HEK293 (cell line): ENCODE measurements around the gene C1orf226.

Experiments
- CTCF ChIA-PET: fragments of 350-600 bp; formaldehyde crosslinking; extraction: SDS; loops from one replicate; lab custom pipeline; 2021; ENCODE audit warnings: antibody characterized with exemption; lab: Yijun Ruan, JAX
- POLR2A ChIA-PET: fragments of 300-600 bp; formaldehyde crosslinking; extraction: SDS; loops from one replicate; lab custom pipeline; 2020; ENCODE audit warnings: antibody characterized with exemption, inconsistent platforms; lab: Yijun Ruan, JAX
- H3K27ac ChIP-seq: fragments of 200-500 bp; sonication (Bioruptor generic); 2 replicates; pipeline ENCODE4 v1.5.1; 2014; ENCODE audit warnings: low read depth, low read length, control low read depth, inconsistent platforms; ENCODE audit errors: extremely low read depth
- H3K36me3 ChIP-seq, 2 experiments: fragments of 200-500 bp in 1 of 2; sonication (Bioruptor generic) in 1 of 2; 1 replicate in 1 of 2; 2 replicates in 1 of 2; pipeline ENCODE4 v1.5.1; 2014 to 2017; ENCODE audit warnings: inconsistent platforms in 2 of 2, low read length in 2 of 2; ENCODE audit not compliant: control insufficient read depth in 2 of 2, insufficient read depth in 1 of 2
- H3K4me1 ChIP-seq: fragments of 200-500 bp; sonication (Bioruptor generic); 2 replicates; pipeline ENCODE4 v1.5.1; 2014; ENCODE audit warnings: mild to moderate bottlenecking, low read length, inconsistent platforms; ENCODE audit not compliant: control insufficient read depth, insufficient read depth
- H3K4me3 ChIP-seq: 2 replicates; pipeline ENCODE4 v1.5.1; 2011; ENCODE audit warnings: low read depth, mild to moderate bottlenecking, control low read depth, low read length, moderate library complexity
- H3K9me3 ChIP-seq: fragments of 200-500 bp; sonication (Bioruptor generic); 2 replicates; pipeline ENCODE4 v1.5.1; 2014; ENCODE audit warnings: low read depth, low read length, inconsistent platforms; ENCODE audit not compliant: control insufficient read depth, insufficient read depth
- HOXC10 ChIP-seq: sonication (generic); formaldehyde crosslinking; IDR thresholded peaks from 2 replicates; pipeline ENCODE4 v1.8.1; 2023; ENCODE audit warnings: mild to moderate bottlenecking, missing genetic modification reagents
- INSM2 ChIP-seq: fragments of 450-650 bp; formaldehyde crosslinking; IDR thresholded peaks from 2 replicates; pipeline ENCODE4 v1.5.1; 2016; ENCODE audit warnings: missing biosample characterization, missing genetic modification characterization
- KLF16 ChIP-seq: fragments of 450-650 bp; formaldehyde crosslinking; IDR thresholded peaks from 2 replicates; pipeline ENCODE4 v1.5.1; 2017; ENCODE audit warnings: missing biosample characterization, missing genetic modification characterization
- MEIS1 ChIP-seq: sonication (generic); formaldehyde crosslinking; IDR thresholded peaks from 2 replicates; pipeline ENCODE4 v1.8.1; 2022; ENCODE audit warnings: missing genetic modification reagents, mild to moderate bottlenecking, borderline replicate concordance
- PRDM10 ChIP-seq: fragments of 450-650 bp; formaldehyde crosslinking; IDR thresholded peaks from 2 replicates; pipeline ENCODE4 v1.5.1; 2016; ENCODE audit warnings: missing biosample characterization, missing genetic modification characterization
- RBAK ChIP-seq: fragments of 450-650 bp; formaldehyde crosslinking; IDR thresholded peaks from 2 replicates; pipeline ENCODE4 v1.5.1; 2016; ENCODE audit warnings: missing biosample characterization, missing genetic modification characterization
- SCRT1 ChIP-seq: fragments of 450-650 bp; formaldehyde crosslinking; IDR thresholded peaks from 2 replicates; pipeline ENCODE4 v1.5.1; 2016; ENCODE audit warnings: missing biosample characterization, missing genetic modification characterization, borderline replicate concordance
- SP7 ChIP-seq: fragments of 450-650 bp; formaldehyde crosslinking; IDR thresholded peaks from 2 replicates; pipeline ENCODE4 v1.5.1; 2016; ENCODE audit warnings: missing biosample characterization, missing genetic modification characterization
- TCF7L2 ChIP-seq: IDR thresholded peaks from 2 replicates; pipeline ENCODE4 v1.6.1; 2011; ENCODE audit warnings: low read depth, mild to moderate bottlenecking, inconsistent platforms, low read length, moderate library complexity, borderline replicate concordance
- YY1 ChIP-seq: fragments of 450-650 bp; formaldehyde crosslinking; IDR thresholded peaks from 2 replicates; pipeline ENCODE4 v1.5.1; 2018; ENCODE audit warnings: missing biosample characterization, missing genetic modification characterization
- ZBTB44 ChIP-seq: fragments of 450-650 bp; IDR thresholded peaks from 2 replicates; pipeline ENCODE4 v1.5.1; 2018; ENCODE audit warnings: missing biosample characterization, mild to moderate bottlenecking, missing genetic modification characterization
- ZBTB48 ChIP-seq: fragments of 450-650 bp; formaldehyde crosslinking; IDR thresholded peaks from 2 replicates; pipeline ENCODE4 v1.5.1; 2016; ENCODE audit warnings: missing biosample characterization, missing genetic modification characterization
- ZFHX2 ChIP-seq: fragments of 450-650 bp; formaldehyde crosslinking; conservative IDR thresholded peaks from 2 replicates; pipeline ENCODE4 v1.5.1; 2016; ENCODE audit warnings: missing biosample characterization, missing genetic modification characterization
- ZNF16 ChIP-seq: fragments of 450-650 bp; formaldehyde crosslinking; IDR thresholded peaks from 2 replicates; pipeline ENCODE4 v1.5.1; 2016; ENCODE audit warnings: low read depth, missing biosample characterization, missing genetic modification characterization
- ZNF174 ChIP-seq: fragments of 450-650 bp; formaldehyde crosslinking; IDR thresholded peaks from 2 replicates; pipeline ENCODE4 v1.5.0; 2017; ENCODE audit warnings: missing biosample characterization, mild to moderate bottlenecking, missing genetic modification characterization
- ZNF280C ChIP-seq: fragments of 450-650 bp; formaldehyde crosslinking; IDR thresholded peaks from 2 replicates; pipeline ENCODE4 v1.5.1; 2016; ENCODE audit warnings: missing biosample characterization, missing genetic modification characterization
- ZNF350 ChIP-seq: fragments of 450-650 bp; formaldehyde crosslinking; IDR thresholded peaks from 2 replicates; pipeline ENCODE4 v1.5.0; 2017; ENCODE audit warnings: missing biosample characterization, mild to moderate bottlenecking, missing genetic modification characterization
- ZNF354C ChIP-seq: fragments of 450-650 bp; formaldehyde crosslinking; IDR thresholded peaks from 2 replicates; pipeline ENCODE4 v1.5.1; 2016; ENCODE audit warnings: missing biosample characterization, missing genetic modification characterization, low read depth, borderline replicate concordance
- ZNF366 ChIP-seq: fragments of 450-650 bp; formaldehyde crosslinking; conservative IDR thresholded peaks from 2 replicates; pipeline ENCODE4 v1.5.1; 2016; ENCODE audit warnings: missing biosample characterization, missing genetic modification characterization
- ZNF488 ChIP-seq: fragments of 450-650 bp; formaldehyde crosslinking; IDR thresholded peaks from 2 replicates; pipeline ENCODE4 v1.5.1; 2016; ENCODE audit warnings: missing biosample characterization, missing genetic modification characterization
- ZNF501 ChIP-seq: fragments of 450-650 bp; formaldehyde crosslinking; IDR thresholded peaks from 2 replicates; pipeline ENCODE4 v1.5.1; 2016; ENCODE audit warnings: missing biosample characterization, missing genetic modification characterization
- ZNF514 ChIP-seq: fragments of 450-650 bp; formaldehyde crosslinking; IDR thresholded peaks from 2 replicates; pipeline ENCODE4 v1.5.1; 2016; ENCODE audit warnings: missing biosample characterization, missing genetic modification characterization
- ZNF610 ChIP-seq: fragments of 450-650 bp; formaldehyde crosslinking; IDR thresholded peaks from 2 replicates; pipeline ENCODE4 v1.5.1; 2016; ENCODE audit warnings: missing biosample characterization, missing genetic modification characterization, borderline replicate concordance
- ZNF777 ChIP-seq: fragments of 450-650 bp; formaldehyde crosslinking; IDR thresholded peaks from 2 replicates; pipeline ENCODE4 v1.5.1; 2017; ENCODE audit warnings: missing biosample characterization, missing genetic modification characterization, borderline replicate concordance
- ZNF785 ChIP-seq: fragments of 450-650 bp; formaldehyde crosslinking; IDR thresholded peaks from 2 replicates; pipeline ENCODE4 v1.5.1; 2016; ENCODE audit warnings: missing biosample characterization, missing genetic modification characterization
- ZNF830 ChIP-seq: fragments of 450-650 bp; IDR thresholded peaks from 2 replicates; pipeline ENCODE4 v1.5.0; 2018; ENCODE audit warnings: missing biosample characterization, missing genetic modification characterization, low read depth, mild to moderate bottlenecking, moderate library complexity
- ZSCAN23 ChIP-seq: fragments of 450-650 bp; formaldehyde crosslinking; IDR thresholded peaks from 2 replicates; pipeline ENCODE4 v1.5.1; 2016; ENCODE audit warnings: missing biosample characterization, missing genetic modification characterization
- ZSCAN4 ChIP-seq: fragments of 450-650 bp; formaldehyde crosslinking; IDR thresholded peaks from 2 replicates; pipeline ENCODE4 v1.5.1; 2017; ENCODE audit warnings: missing biosample characterization, missing genetic modification characterization

The C1orf226 gene

GRCh38 chr1:162342452-162342983, 39.0 kb upstream of the C1orf226 start:
- POLR2A ChIA-PET, result no interaction called here
- H3K36me3 ChIP-seq, result no peaks in the 10 kb centered on the region
- no peaks in the 10 kb centered on the region for H3K9me3 ChIP-seq
- H3K27ac ChIP-seq, result no peak overlapping the region
- H3K4me1 ChIP-seq, result no peaks in the 10 kb centered on the region; the same call in 1 of the 2 replicates
- CTCF ChIA-PET, result interaction anchor here (0.6 to 3.9 kb wide), 3 partner anchors 15 to 554 kb away, joined by 3 to 12 read pairs (median 7); no protein-coding TSS in a partner anchor
- H3K4me3 ChIP-seq, result no peak overlapping the region
- TF ChIP-seq ZNF785 (tag by site-specific recombination) (no peak), KLF16 (tag by site-specific recombination) (peak; percentile 31; the same call in 1 of the 2 replicates), YY1 (tag by site-specific recombination) (no peak), ZFHX2 (no peak), ZNF514 (tag by site-specific recombination) (no peak), ZSCAN4 (tag by site-specific recombination) (no peak), HOXC10 (no peak), ZNF16 (no peak), MEIS1 (CRISPR knock-in tag) (no peak), ZNF488 (tag by site-specific recombination) (no peak), ZNF350 (0 out of 2 replicates have a peak, but pooled peaks have one; percentile 8), ZNF280C (tag by site-specific recombination) (no peak), ZNF366 (peak; percentile 68), ZNF174 (tag by site-specific recombination) (no peak), TCF7L2 (no peak), ZNF354C (tag by site-specific recombination) (no peak), INSM2 (no peak), ZBTB44 (tag by site-specific recombination) (no peak), ZNF830 (tag by site-specific recombination) (no peak), SP7 (tag by site-specific recombination) (no peak), SCRT1 (tag by site-specific recombination) (peak; percentile 78; the same call in 1 of the 2 replicates), PRDM10 (tag by site-specific recombination) (no peak), ZNF501 (tag by site-specific recombination) (no peak), ZSCAN23 (tag by site-specific recombination) (no peak), ZNF610 (tag by site-specific recombination) (no peak), RBAK (tag by site-specific recombination) (no peak), ZBTB48 (no peak), ZNF777 (no peak)
